Sciatic nerve (tissue), 2 donors: Measurements from ENCODE around the gene TBXAS1. TPM values are rescaled to one million over a fixed set of nuclear protein-coding genes. Genes with fewer than 3 reads are reported as not detected.
"Not testable (repeated sequence)": the region's sequence is repeated elsewhere in the genome, so short reads cannot be mapped to it uniquely, and the experiment has no call there.

Source experiments
- ATAC-seq: fragments of 200-7000 bp; cut with Tn5 transposase; one replicate; pipeline ENCODE4 v1.9.1; 2020; ENCODE audit warnings: mild to moderate bottlenecking, moderate library complexity
- DNase-seq: peaks from one replicate; pipeline ENCODE4 v3.0.0-alpha.2; 2020; ENCODE audit warnings: low spot score
- intact Hi-C: fragments of 100-400 bp; cut with DNase I; formaldehyde crosslinking; loops from one replicate; pipeline ENCODE4 v1.14.2; 2022
- total RNA-seq: library from RNA; stranded (reverse); fragmentation: NEBNext Ultra II Directional; extraction: Animal tissue kit (Norgen Biotek cat#: 25700); gene quantifications from one replicate; pipeline ENCODE4 v1.2.1, GENCODE V29; 2021
- donor health status: DM: no; HTN: no; CAD: no.
- donor health status: DM: no; HTN: no; CAD: no.

Gene TBXAS1
- total RNA-seq, 1 donor from 2014 or later: 19.1 TPM

DNA sequence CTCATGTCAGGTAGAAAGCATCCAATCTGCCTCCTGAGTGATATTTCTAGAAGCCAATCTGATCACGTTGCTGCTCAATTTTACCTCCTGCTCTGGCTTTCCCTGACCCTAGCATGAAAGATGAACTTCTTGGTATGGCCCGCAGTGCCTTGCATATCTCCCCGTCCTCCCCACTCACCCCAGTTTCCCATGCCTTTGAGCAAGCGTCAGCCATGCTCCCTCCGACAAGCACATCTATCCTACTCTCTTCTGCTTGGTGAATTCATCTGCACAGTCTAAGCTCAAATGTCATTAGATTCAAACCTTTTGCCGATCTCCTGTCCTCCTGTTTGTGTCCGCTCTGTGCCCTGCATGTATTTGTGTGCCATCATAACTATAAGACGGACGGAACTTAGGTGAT lies 6.2 kb upstream of the TBXAS1 start:
- DNase-seq: no peak
- ATAC-seq: no peak
- intact Hi-C loops: no loop called here

GRCh38 chr7:139823959-139824521 lies 5.0 kb upstream of the TBXAS1 start:
- no peak for DNase-seq
- intact Hi-C loops: no loop called here
- no peak for ATAC-seq

DNA sequence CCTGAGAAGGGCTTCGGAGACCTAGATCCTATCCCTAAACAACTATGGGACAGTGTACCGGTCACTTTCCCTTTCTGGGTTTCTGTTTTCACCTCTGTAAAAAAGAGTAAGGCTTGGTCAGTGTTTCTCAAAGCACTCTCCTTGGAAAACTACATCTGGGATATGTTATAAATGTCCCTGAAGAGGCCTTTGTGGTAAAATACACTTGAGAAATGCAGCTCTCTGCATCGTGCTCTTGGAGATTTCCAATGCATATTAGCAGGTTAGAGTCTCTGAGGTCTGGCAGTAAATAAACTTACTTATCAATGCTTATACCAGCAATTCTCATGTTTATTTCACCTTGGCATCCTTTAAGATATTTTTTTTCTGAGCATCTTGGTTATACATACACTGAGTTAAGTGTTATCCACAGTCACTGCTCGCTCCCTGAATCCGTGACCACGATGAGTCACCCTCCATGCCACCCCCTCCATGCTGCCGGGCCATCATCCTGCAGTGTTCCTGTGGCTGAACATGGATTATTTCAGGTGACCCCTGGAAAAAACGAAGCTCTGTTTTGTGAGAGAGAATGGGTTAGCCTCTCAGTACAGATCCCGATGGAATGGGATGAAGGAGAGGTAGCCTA lies 3.3 kb upstream of the TBXAS1 start:
- intact Hi-C loops: no loop called here
- ATAC-seq: no peak
- DNase-seq: no peak

GRCh38 chr7:139827042-139827441 lies 2.0 kb upstream of the TBXAS1 start:
- intact Hi-C loops: no loop called here
- DNase-seq (no peak), ATAC-seq (no peak)

DNA sequence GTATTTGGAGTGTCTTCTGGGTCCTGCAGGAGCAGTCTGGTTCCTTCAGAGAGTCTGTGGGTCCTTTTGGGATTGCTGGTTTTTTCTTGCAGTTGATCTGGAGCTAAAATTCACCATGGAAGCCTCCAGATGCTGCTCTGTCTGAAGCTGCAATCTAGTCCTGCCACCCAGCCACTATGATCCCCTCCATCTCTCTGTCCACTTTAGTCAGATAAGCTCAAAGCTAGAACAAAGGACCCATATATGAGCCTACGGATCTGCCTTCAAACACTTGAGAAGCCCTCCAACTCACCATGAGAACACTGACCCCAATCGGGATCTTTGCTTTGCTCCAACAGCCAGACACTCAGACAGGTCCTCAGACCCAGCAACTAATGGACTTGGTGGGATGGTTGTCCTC lies 618 bp upstream of the TBXAS1 start:
- intact Hi-C loops: no loop called here
- ATAC-seq: no peak
- no peak for DNase-seq

- DNase-seq (no peak), ATAC-seq (no peak)
- intact Hi-C loops: no loop called here
Observed at GRCh38 chr7:139829775-139830117, 682 bp downstream of the TBXAS1 start.

- ATAC-seq (no peak), DNase-seq (no peak)
- intact Hi-C loops: no loop called here
Observed at GRCh38 chr7:139830292-139830691, 1.2 kb downstream of the TBXAS1 start.

- DNase-seq: no peak
- no peak for ATAC-seq
- intact Hi-C loops: no loop called here
Observed at GRCh38 chr7:139830782-139831501, 1.9 kb downstream of the TBXAS1 start.

DNA sequence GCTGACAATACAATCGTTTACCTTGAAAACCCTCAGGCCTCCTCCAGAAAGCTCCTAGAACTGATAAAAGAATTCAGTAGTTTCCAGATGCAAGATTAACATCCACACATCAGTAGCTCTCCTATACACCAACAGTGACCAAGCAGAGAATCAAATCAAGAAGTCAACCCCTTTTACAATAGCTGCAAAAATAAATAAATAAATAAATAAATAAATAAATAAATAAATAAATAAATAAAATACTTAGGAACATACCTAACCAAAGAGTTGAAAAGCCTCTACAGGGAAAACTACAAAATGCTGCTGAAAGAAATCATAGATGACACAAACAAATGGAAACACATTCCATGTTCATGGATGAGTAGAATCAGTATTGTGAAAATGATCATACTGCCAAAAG lies 6.8 kb downstream of the TBXAS1 start:
- intact Hi-C loops, ATAC-seq: not testable (repeated sequence)

DNA sequence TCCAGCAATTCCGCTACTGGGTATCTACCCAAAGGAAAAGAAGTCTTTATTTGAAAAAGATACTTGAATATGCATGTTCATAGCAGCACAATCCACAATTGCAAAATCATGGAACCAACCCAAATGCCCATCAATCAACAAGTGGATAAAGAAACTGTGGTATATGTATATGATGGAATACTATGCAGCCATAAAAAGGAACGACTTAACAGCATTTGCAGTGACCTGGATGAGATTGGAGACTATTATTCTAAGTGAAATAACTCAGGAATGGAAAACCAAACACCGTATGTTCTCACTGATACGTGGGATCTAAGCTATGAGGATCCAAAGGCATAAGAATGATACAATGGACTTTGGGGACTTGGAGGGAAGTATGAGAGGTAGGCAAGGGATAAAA lies 8.2 kb downstream of the TBXAS1 start:
- ATAC-seq, intact Hi-C loops, DNase-seq: not testable (repeated sequence)

More for the DNA sequence above, 6.8 kb downstream of the TBXAS1 start:
- not testable (repeated sequence) for DNase-seq

DNA sequence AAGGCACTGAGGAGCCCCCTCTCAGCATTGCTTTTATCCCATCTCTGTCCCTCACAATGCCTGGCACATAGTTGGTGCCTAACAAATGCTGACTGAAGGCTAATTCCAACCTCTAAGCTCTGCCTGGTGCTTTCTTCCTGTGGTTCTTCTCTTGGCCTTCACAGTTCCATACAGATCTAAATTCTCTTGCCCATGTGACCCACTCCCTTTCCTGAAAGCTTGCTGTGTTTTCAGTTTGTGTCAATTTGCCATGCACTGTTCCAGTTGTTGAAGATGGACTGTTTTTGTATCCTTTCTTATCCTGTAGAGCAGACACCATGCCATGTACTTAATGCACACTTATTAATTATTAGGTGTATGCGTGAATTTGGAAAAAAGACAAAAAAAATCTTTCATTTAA lies 9.2 kb downstream of the TBXAS1 start:
- intact Hi-C loops: no loop called here
- DNase-seq (no peak), ATAC-seq (no peak)

DNA sequence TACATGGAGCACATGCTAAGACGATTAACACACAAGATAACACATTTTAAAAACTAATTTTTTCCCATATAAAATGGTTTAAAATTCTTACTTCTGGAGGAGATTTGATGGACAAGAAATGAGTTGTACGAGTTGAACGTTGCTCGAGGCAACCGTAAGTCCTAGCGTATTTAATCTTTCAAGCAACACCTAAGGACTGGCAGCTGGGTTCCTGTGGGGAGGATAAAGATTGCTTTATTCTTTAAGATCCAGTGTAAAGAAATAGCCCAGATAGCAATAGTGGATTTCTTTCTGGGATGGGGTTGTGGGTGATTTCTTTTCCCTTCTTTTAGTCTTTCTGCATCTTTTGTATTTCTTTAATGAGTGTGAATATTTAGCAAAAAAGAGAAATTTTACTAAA lies 9.8 kb downstream of the TBXAS1 start:
- ATAC-seq: no peak
- no peak for DNase-seq
- intact Hi-C loops: no loop called here

DNA sequence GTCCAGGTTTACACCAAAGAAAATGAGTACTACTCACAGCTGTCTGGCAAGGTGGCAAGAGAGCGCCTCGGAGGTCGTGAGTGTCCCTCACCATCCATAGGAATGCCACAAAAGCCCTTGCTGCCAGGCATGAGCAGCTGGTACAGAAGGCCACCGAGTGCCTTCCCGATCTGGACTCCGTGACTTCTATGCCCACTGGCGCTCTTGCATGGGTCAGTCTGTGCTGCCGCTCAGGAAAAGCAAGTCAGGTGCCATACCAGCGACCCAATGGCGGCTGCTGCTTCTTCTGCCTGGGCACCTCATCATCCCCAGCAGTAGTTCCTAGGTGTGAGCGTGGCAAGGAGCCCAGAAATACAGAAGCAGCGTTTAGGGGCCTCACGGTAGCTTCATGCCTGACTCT lies 11.7 kb downstream of the TBXAS1 start:
- DNase-seq: no peak
- intact Hi-C loops: no loop called here
- ATAC-seq: no peak

DNA sequence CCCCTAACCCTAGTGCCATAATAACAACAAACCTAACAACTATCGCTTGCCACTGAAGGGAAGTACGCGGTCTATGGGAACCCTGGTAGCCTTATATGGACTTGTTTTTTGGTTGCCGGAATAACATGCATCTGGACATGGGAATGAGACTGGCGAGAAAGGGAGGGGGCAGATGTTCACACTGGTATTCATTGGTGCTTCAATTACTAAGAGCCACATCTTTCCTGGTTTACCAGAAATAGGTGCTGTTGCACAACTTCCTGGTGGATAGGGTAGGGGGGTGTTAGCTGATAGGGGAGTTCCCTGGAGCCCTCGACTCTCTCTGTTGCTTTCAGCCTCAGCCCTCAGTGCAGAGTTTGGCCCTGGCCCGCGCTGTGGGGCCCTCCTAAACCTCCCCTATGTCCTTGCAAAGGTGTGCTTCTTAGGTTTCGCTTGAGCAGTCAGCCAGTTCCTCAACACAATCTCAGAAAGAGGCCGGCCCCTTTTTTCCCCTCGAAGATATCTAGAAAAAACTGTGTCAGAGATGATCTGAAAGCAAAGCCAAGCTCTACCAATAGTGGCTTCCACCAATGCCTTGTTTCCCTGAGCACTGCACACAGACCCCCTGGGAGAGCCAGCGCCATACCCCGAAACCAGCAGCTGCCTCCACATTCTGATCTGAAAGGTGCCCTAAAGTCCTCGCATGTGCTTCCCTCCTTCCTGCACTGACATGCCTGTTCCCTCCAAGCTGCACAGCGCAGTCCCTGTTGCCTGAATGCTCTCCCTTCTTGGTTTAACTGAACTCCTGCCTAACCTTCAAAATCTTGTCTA lies 13.5 kb downstream of the TBXAS1 start:
- intact Hi-C loops: no loop called here
- DNase-seq: peak; percentile 17
- ATAC-seq: no peak

- DNase-seq, intact Hi-C loops, ATAC-seq: not testable (repeated sequence)
Observed at GRCh38 chr7:139843211-139843537, 14.1 kb downstream of the TBXAS1 start.

DNA sequence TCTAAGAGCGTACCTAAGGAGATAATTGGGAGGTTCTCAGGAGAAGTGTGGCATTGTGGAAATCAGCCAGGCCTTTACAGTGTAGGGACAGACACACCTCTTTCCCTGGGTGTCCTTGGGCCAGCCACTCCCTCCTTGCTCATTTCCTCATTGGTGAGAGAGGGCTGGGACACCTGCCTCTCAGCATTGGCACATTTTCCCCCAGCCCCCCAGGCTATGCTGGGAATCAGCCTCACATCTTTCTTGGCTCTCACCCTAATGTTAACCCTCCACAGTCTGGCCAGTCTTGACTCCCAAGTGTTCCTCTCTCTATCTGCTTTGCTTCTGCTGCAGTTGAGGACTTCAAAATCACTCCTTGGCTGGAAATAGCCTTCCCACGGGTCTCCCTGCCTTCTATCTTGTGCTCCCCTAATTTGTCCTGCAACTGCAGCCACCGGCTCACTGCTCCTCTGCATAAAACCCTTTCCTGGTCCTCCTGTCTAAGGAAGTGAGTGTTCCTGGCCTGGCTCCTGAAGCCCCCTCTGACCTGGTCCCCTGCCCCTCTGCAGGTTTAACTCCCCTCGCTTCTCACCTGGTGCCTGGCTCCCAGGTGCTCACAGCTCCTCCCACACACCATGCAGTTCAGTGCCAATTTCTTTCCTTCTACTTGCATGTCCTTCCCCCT lies 15.8 kb downstream of the TBXAS1 start:
- no peak for ATAC-seq
- no peak for DNase-seq
- intact Hi-C loops: no loop called here

GRCh38 chr7:139845443-139845805 lies 16.4 kb downstream of the TBXAS1 start:
- no peak for DNase-seq
- intact Hi-C loops: no loop called here
- no peak for ATAC-seq

DNA sequence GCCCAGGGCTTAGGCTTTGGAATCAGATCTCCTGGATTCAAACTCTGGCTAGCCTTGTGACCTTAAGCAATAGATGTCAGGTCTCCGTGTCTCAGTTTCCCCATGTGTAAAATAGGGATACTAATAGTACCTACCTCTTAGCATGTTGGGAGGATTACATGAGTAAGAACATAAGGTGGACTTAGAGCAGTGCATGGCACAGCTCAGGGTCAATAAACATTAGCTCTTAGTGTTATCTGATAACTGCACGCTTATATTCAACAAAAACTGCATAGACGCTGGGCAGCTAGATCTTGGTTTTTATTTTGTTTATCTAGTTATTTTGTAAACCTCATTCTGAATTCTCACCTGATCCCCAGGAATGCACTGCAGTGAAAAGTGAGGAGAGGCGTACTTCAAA lies 17.2 kb downstream of the TBXAS1 start:
- DNase-seq: no peak
- intact Hi-C loops: no loop called here
- ATAC-seq: no peak

GRCh38 chr7:139848274-139848673 lies 19.2 kb downstream of the TBXAS1 start:
- intact Hi-C loops: no loop called here
- ATAC-seq (no peak), DNase-seq (no peak)

DNA sequence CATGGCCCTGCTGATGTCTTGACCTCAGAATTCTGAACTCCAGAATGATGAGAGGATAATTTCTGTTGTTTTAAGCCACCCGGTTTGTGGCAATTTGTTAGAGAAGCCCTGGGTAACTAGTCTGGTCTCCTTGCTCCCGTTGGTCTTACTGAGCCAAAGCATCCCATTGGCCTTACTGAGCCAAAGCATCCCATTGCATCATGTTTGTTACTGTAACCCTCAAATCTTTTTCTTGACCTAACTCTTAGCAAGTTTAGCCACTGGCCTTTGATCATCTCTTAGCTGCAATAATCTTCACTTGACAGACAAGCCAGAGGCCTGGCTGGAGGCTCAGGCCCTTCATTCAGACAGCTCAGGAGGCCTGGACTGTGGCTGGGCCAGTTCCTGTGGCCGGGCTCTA lies 21.8 kb downstream of the TBXAS1 start:
- intact Hi-C loops: no loop called here
- no peak for ATAC-seq

More for the DNA sequence above, 21.8 kb downstream of the TBXAS1 start:
- DNase-seq: no peak
